ENCODE data around the gene CCDC178.
A peak's percentile ranks its signal among the peaks of the same experiment; 100 is the strongest.
"Not testable (repeated sequence)": the region's sequence is repeated elsewhere in the genome, so short reads cannot be mapped to it uniquely, and the experiment has no call there.

The CCDC178 gene

GRCh38 chr18:33210575-33211189 is 229.8 kb downstream of the CCDC178 start:
- DNase-seq = peak; percentile 2

GRCh38 chr18:33205777-33206176 is 234.7 kb downstream of the CCDC178 start:
- no peak for DNase-seq

GRCh38 chr18:33201509-33201926 is 239.0 kb downstream of the CCDC178 start:
- no peak for DNase-seq

GRCh38 chr18:33195795-33196194 is 244.7 kb downstream of the CCDC178 start:
- DNase-seq = no peak

GRCh38 chr18:33194793-33195192 is 245.7 kb downstream of the CCDC178 start:
- no peak for DNase-seq

DNA sequence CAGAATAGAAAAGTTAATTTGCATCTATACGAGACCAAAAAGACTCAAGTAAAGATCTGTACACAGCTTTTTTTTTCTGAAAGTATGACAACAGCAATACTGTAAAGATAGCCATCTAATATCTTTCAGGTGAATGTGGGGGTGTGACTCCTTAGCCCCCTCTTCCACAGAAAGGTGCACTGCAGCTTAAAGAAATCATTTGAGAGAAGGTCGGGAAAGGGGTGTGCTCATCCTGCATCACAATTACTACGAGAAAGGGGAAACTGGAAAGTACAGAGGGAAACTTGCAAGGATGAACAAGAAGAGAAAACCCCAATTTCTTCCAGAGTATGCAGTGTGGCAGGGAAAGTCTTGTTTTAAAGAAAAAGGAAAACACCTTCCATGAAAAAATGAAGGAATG is 255.6 kb downstream of the CCDC178 start:
- DNase-seq = no peak

GRCh38 chr18:33184175-33184574 is 256.3 kb downstream of the CCDC178 start:
- no peak for DNase-seq

DNA sequence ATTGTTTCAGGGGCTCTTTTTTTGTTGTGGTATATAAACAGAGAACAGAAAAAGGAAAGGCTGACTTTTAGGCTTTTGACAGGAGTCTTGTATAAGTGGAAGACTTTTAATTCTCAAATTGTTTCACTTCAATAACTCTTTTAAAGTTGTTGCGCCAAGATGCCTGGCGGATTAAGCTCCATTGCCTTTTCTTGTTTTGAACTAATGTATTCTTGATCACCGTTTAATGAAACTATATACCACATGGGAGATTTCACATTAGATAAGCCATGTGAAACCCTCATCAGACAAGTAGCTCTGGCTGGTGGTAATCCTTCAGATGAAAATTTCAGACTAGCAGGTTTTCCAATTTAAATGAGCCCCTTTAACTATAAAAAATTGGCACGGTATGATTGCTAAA is 257.4 kb downstream of the CCDC178 start:
- DNase-seq = no peak

DNA sequence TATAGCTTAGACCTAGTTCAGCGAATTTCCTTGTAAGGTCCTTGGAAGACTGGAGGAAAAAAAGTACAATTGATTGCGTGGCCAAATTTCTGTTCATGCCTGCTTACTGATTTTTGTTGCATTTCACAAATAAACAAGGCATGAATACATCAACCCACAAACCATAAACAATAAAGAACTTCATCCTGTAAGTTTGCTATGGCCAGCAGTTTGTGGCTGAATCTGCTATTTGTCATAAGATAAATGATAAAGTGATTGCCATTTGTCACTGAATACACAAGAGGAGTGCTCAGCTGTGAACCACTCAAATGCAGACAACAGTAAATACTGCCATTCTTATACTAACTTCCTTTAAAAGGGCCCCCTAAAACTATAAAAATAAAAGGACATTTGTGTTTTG is 259.5 kb downstream of the CCDC178 start:
- no peak for DNase-seq

- no peak for DNase-seq
Observed at GRCh38 chr18:33169218-33169617, 271.3 kb downstream of the CCDC178 start.

GRCh38 chr18:33164121-33164520 is 276.4 kb downstream of the CCDC178 start:
- not testable (repeated sequence) for DNase-seq

GRCh38 chr18:33161131-33161530 is 279.4 kb downstream of the CCDC178 start:
- no peak for DNase-seq

DNA sequence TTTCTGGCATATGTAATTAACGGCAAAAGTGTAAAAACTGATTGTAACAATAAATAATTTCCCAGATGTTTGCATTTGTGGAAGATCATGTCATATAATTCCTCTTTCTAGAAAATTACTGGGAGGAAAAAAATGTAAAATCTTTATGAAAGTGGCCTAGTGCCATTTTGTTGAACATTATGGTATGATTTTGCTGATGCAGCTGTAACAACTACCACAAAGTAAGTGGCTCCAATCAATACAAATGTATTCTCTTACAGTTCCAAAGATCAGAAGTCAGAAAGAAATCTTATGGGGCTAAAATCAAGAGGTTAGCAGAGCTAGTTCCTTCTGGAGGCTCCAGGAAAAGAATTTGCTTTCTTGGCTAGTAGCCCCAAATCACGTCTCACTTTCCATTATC is 281.4 kb downstream of the CCDC178 start:
- DNase-seq = no peak

DNA sequence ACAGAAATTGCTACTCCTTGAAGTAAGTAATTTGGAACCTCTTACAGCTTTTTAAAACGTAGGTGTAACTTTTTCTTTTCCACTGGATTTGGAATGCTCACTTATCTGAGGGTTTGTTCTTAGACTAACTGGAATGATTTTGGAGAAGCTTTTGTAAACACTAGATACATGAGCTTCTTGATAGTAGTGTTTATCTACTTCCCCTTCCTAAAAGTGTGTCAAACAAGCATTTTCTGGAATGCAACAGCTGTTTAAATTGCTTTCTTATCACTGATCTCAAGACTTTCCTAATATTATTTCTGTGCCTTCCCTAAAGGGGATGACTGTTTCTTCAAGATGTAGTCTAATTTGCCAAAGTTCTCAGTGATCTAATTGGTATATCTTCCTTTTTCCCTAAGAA is 282.6 kb downstream of the CCDC178 start:
- no peak for DNase-seq

- DNase-seq = no peak
Observed at GRCh38 chr18:33156906-33157470, 283.5 kb downstream of the CCDC178 start.

DNA sequence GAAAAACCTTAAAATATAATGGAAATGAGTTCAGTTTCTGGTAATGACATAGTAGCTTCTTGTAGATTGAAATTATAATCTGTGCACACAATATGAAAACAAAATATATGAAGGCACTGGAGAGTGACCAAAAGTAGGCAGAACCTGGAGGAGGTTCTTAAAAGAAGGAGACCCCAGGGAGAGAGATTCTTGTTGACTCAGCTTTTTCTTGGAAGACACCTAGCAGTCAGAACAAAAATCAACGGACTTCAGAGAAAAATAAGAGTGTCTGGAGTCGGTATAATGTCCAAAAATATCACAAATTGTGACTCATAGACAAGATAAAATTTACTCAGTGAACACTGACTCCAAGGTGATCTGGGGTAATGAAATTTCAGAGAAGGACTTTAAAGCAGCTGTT is 286.5 kb downstream of the CCDC178 start:
- no peak for DNase-seq

GRCh38 chr18:33152376-33152775 is 288.1 kb downstream of the CCDC178 start:
- no peak for DNase-seq

DNA sequence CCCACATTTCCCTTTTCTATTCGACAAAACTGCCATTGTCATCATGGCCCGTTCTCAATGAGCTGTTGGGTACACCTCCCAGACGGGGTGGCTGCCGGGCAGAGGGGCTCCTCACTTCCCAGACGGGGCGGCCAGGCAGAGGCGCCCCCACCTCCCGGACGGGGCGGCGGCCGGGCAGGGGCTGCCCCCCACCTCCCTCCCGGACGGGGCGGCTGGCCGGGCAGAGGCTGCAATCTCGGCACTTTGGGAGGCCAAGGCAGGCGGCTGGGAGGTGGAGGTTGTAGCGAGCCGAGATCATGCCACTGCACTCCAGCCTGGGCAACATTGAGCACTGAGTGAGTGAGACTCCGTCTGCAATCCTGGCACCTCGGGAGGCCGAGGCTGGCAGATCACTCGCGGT is 292.7 kb downstream of the CCDC178 start:
- not testable (repeated sequence) for DNase-seq

DNA sequence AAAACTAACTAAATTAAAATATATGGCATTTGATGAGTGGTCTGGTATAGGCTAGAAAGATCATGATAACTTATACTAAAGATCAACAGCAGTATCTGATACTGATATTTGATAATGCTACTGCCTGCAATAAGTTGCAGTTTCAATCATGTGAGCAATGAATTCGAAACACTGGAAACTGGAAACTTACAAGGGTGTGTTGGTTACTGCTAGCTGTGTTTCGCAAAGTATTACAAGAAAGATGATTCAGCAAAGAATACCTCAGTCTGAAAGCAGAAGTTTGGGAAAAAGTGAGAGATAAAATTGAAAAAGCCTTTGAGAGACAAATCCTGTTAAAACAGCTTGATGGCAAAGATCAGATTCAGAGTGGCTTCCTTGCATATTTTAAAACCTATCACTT is 294.5 kb downstream of the CCDC178 start:
- no peak for DNase-seq

DNA sequence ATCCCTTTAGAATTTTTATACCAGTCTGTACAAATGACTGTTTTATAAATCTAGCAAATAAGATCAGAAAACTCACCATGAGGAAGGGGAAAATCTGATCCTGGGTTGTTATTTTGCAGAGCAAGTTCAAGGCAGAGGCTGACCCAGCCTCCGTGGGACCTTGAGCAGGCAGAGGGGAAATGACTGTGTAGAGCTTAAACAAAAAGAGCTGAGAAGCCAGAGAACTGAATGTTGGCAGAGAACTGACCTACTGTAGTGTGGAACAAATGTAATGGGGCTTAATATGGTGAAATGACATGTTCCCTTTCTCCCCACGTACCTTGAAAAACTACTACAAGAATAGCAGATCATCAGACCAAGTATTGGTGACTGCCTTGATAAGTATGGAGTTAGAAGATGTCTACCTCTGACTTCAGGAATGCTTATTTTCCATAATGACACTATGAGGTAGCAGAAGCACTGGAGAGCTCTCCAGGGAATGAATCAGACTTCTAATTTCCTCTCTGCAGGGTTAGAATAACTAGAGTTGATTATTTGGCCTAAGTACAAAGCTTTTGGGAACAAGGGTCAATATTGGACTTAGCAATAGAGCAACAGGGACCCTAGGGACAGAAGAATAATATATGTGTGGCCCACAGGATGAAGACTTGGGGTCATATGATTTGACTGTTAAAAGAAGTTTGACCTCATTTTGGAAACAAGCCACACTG is 304.4 kb downstream of the CCDC178 start:
- DNase-seq = no peak

DNA sequence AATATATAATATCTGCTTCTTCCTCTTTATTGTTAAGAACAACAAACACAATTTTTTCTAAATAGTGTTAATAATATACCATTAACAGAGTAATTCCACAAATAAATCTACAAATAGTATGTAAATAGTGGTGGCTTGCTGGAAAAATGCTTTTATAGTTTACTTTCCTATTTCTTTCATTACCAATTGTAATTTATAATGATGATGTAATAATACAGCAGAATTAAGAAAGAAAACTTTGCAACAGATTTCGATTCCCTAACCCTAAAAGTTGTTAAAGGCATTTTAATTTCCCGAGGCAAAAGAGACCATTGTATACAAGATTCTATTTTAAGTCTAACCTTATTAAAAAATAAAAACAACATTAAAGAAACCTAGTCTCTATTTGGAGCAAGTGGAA is 307.9 kb downstream of the CCDC178 start:
- DNase-seq = no peak

- DNase-seq = no peak
Observed at GRCh38 chr18:33128581-33128980, 311.9 kb downstream of the CCDC178 start.

GRCh38 chr18:33123862-33124518 is 316.5 kb downstream of the CCDC178 start:
- DNase-seq = no peak

DNA sequence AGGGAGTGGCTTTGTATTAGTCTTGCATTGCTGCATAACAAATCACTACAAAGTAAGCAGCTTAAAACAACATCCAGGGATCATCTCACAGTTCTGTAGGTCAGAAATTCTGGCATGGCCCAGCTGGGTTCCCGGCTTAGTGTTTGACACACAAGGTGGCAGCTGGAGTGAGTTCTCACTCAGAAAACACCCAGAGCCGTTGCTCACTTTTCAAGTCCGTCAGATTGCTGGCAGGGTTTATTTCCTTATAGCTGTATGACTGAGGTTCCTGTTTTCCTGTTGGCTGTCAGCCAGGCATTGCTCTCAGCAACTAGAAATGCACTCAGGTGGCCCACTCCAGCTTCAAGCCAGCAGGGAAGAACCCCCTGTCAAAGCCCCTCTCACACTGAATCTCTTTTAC is 324.1 kb downstream of the CCDC178 start:
- peak; percentile 18 for DNase-seq

All from NCI-H1048 (cell line).